Measurements from ENCODE around the gene RETREG1.
"Not testable (repeated sequence)": the region's sequence is repeated elsewhere in the genome, so short reads cannot be mapped to it uniquely, and the experiment has no call there.

Gene RETREG1

GRCh38 chr5:16546732-16547131 is 70.1 kb downstream of the RETREG1 start:
- DNase-seq (ENCODE audit: low read depth): no peak
- TF ChIP-seq CTCF (IDR thresholded peaks at IDR 0.05; ENCODE audit: control insufficient read depth, insufficient read depth, low read depth, low read length, missing control alignments): no peak
- H3K4me3 ChIP-seq (ENCODE audit: control insufficient read depth, low read depth, low read length): no peak overlapping the region

GRCh38 chr5:16544607-16545374 is 72.0 kb downstream of the RETREG1 start:
- TF ChIP-seq CTCF (IDR thresholded peaks at IDR 0.05; ENCODE audit: control insufficient read depth, insufficient read depth, low read depth, low read length, missing control alignments): no peak
- DNase-seq (ENCODE audit: low read depth): no peak
- H3K4me3 ChIP-seq (ENCODE audit: control insufficient read depth, low read depth, low read length): no peak overlapping the region

GRCh38 chr5:16543206-16543605 is 73.6 kb downstream of the RETREG1 start:
- H3K4me3 ChIP-seq (ENCODE audit: control insufficient read depth, low read depth, low read length); DNase-seq (ENCODE audit: low read depth): not testable (repeated sequence)

GRCh38 chr5:16542236-16542635 is 74.6 kb downstream of the RETREG1 start:
- no peak for TF ChIP-seq CTCF (IDR thresholded peaks at IDR 0.05; ENCODE audit: control insufficient read depth, insufficient read depth, low read depth, low read length, missing control alignments)
- no peak overlapping the region for H3K4me3 ChIP-seq (ENCODE audit: control insufficient read depth, low read depth, low read length)
- DNase-seq (ENCODE audit: low read depth): no peak

GRCh38 chr5:16541592-16541991 is 75.2 kb downstream of the RETREG1 start:
- H3K4me3 ChIP-seq (ENCODE audit: control insufficient read depth, low read depth, low read length); DNase-seq (ENCODE audit: low read depth): not testable (repeated sequence)

- no peak for TF ChIP-seq CTCF (IDR thresholded peaks at IDR 0.05; ENCODE audit: control insufficient read depth, insufficient read depth, low read depth, low read length, missing control alignments)
- DNase-seq (ENCODE audit: low read depth): peak; percentile 64
Measured at GRCh38 chr5:16540421-16540820, 76.4 kb downstream of the RETREG1 start.

GRCh38 chr5:16539169-16539666 is 77.6 kb downstream of the RETREG1 start:
- DNase-seq (ENCODE audit: low read depth): peak; percentile 63
- TF ChIP-seq CTCF (IDR thresholded peaks at IDR 0.05; ENCODE audit: control insufficient read depth, insufficient read depth, low read depth, low read length, missing control alignments): no peak
- H3K4me3 ChIP-seq (ENCODE audit: control insufficient read depth, low read depth, low read length): no peak overlapping the region

More at GRCh38 chr5:16540421-16540820, 76.4 kb downstream of the RETREG1 start:
- H3K4me3 ChIP-seq (ENCODE audit: control insufficient read depth, low read depth, low read length): no peak overlapping the region
